DOHH2 (cell line): ENCODE data around the gene PREPL.

Source experiments
- CTCF ChIP-seq: fragments of 200-600 bp; sonication (generic); IDR thresholded peaks from one replicate; pipeline ENCODE4 v1.5.1; 2014; ENCODE audit warnings: antibody characterized with exemption, mild to moderate bottlenecking, low read depth, low read length; ENCODE audit not compliant: poor library complexity, severe bottlenecking
- EZH2phosphoT487 ChIP-seq: fragments of 200-600 bp; sonication (generic); IDR thresholded peaks from 2 replicates; pipeline ENCODE4 v1.6.1; 2017; ENCODE audit warnings: borderline replicate concordance, mild to moderate bottlenecking, antibody characterized with exemption, low read length, moderate library complexity, mixed read lengths

GRCh38 chr2:44315945-44316344 is 45.3 kb downstream of the PREPL start:
- TF ChIP-seq CTCF (no peak), EZH2phosphoT487 (no peak)
